ENCODE data around the gene ITGA11. TPM values are rescaled to one million over a fixed set of nuclear protein-coding genes. Genes with fewer than 3 reads are reported as not detected.

The ITGA11 gene
- total and polyA plus RNA-seq, 3 experiments from 2014 or later, result not detected

GRCh38 chr15:68262514-68263356 lies 169.2 kb downstream of the ITGA11 start:
- no peak for DNase-seq
- H3K4me3 ChIP-seq (ENCODE audit: low read length), result no peak overlapping the region
- H3K36me3 ChIP-seq (ENCODE audit: insufficient read depth, low read length), result no peaks in the 10 kb centered on the region
- ChIA-PET POLR2A (no interaction called here), CTCF (interaction anchor here (1.8 to 2.2 kb wide), 2 partner anchors 10 to 44 kb away, joined by 5 read pairs; no protein-coding TSS in a partner anchor)
- H3K4me3 Mint-ChIP-seq, result no peak overlapping the region
- H3K27me3 Mint-ChIP-seq, result peaks cover 13 to 40% of the 10 kb centered on the region in 2 donors
- no peak overlapping the region for H3K27ac ChIP-seq (ENCODE audit: low read depth, low read length)
- H3K36me3 Mint-ChIP-seq, result no peaks in the 10 kb centered on the region
- peaks cover 8% of the 10 kb centered on the region for H3K27me3 ChIP-seq (ENCODE audit: insufficient read depth, low read length, poor library complexity, severe bottlenecking)
- H3K9me3 ChIP-seq (ENCODE audit: low read length), result no peaks in the 10 kb centered on the region
- H3K27ac Mint-ChIP-seq, result no peak overlapping the region
- no peaks in the 10 kb centered on the region for H3K9me3 Mint-ChIP-seq
- no peaks in the 10 kb centered on the region for H3K4me1 ChIP-seq (ENCODE audit: insufficient read depth, low read length)
- H3K4me1 Mint-ChIP-seq, result no peaks in the 10 kb centered on the region

- CTCF ChIA-PET, result interaction anchor here (0.7 to 1.8 kb wide), 2 partner anchors 9 to 45 kb away, joined by 3 to 5 read pairs; no protein-coding TSS in a partner anchor
Observed at GRCh38 chr15:68261980-68262379, 170.0 kb downstream of the ITGA11 start.

GRCh38 chr15:68261241-68261640 lies 170.7 kb downstream of the ITGA11 start:
- H3K36me3 ChIP-seq (ENCODE audit: insufficient read depth, low read length), result no peaks in the 10 kb centered on the region
- Mint-ChIP-seq H3K27me3 (peaks cover 12 to 39% of the 10 kb centered on the region in 2 donors), H3K9me3 (no peaks in the 10 kb centered on the region), H3K27ac (peak overlapping the region in 1 of 8 donors; percentile 17), H3K4me3 (no peak overlapping the region), H3K36me3 (no peaks in the 10 kb centered on the region), H3K4me1 (peaks cover 0 to 8% (median 0%) of the 10 kb centered on the region in 3 donors)
- no peak overlapping the region for H3K27ac ChIP-seq (ENCODE audit: low read depth, low read length)
- H3K4me1 ChIP-seq (ENCODE audit: insufficient read depth, low read length), result no peaks in the 10 kb centered on the region
- ChIA-PET CTCF (interaction anchor here (0.7 kb wide), 1 partner anchor 9 kb away, joined by 3 read pairs; no protein-coding TSS in a partner anchor), POLR2A (no interaction called here)
- no peaks in the 10 kb centered on the region for H3K9me3 ChIP-seq (ENCODE audit: low read length)
- H3K4me3 ChIP-seq (ENCODE audit: low read length), result no peak overlapping the region
- H3K27me3 ChIP-seq (ENCODE audit: insufficient read depth, low read length, poor library complexity, severe bottlenecking), result peaks cover 8% of the 10 kb centered on the region
- no peak for DNase-seq

More at GRCh38 chr15:68261980-68262379, 170.0 kb downstream of the ITGA11 start:
- Histone ChIP-seq H3K4me3 (ENCODE audit: low read length) (no peak overlapping the region), H3K27ac (ENCODE audit: low read depth, low read length) (no peak overlapping the region), H3K27me3 (ENCODE audit: insufficient read depth, low read length, poor library complexity, severe bottlenecking) (peaks cover 8% of the 10 kb centered on the region), H3K36me3 (ENCODE audit: insufficient read depth, low read length) (no peaks in the 10 kb centered on the region), H3K9me3 (ENCODE audit: low read length) (no peaks in the 10 kb centered on the region), H3K4me1 (ENCODE audit: insufficient read depth, low read length) (no peaks in the 10 kb centered on the region)
- POLR2A ChIA-PET, result no interaction called here
- Mint-ChIP-seq H3K9me3 (no peaks in the 10 kb centered on the region), H3K4me3 (no peak overlapping the region), H3K27ac (no peak overlapping the region), H3K27me3 (peaks cover 10 to 39% of the 10 kb centered on the region in 2 donors), H3K4me1 (peaks cover 0 to 6% (median 0%) of the 10 kb centered on the region in 3 donors), H3K36me3 (no peaks in the 10 kb centered on the region)
- no peak for DNase-seq

- Histone ChIP-seq H3K4me3 (ENCODE audit: low read length) (no peak overlapping the region), H3K27me3 (ENCODE audit: insufficient read depth, low read length, poor library complexity, severe bottlenecking) (peaks cover 2% of the 10 kb centered on the region), H3K4me1 (ENCODE audit: insufficient read depth, low read length) (no peaks in the 10 kb centered on the region), H3K27ac (ENCODE audit: low read depth, low read length) (no peak overlapping the region), H3K9me3 (ENCODE audit: low read length) (no peaks in the 10 kb centered on the region), H3K36me3 (ENCODE audit: insufficient read depth, low read length) (no peaks in the 10 kb centered on the region)
- H3K9me3 Mint-ChIP-seq, result no peaks in the 10 kb centered on the region
- ChIA-PET POLR2A (no interaction called here), CTCF (interaction anchor here (1.1 to 1.5 kb wide), 2 partner anchors 47 to 396 kb away, joined by 3 to 4 read pairs; no protein-coding TSS in a partner anchor)
- peaks cover 0 to 8% (median 0%) of the 10 kb centered on the region in 3 donors for H3K4me1 Mint-ChIP-seq
- H3K27me3 Mint-ChIP-seq, result peaks cover 10 to 33% of the 10 kb centered on the region in 2 donors
- no peak for DNase-seq
- H3K36me3 Mint-ChIP-seq, result no peaks in the 10 kb centered on the region
- H3K4me3 Mint-ChIP-seq, result no peak overlapping the region
- H3K27ac Mint-ChIP-seq, result no peak overlapping the region
Observed at GRCh38 chr15:68259883-68260282, 172.1 kb downstream of the ITGA11 start.

- peak in 1 of 5 donors; percentile 21 for DNase-seq
- Histone ChIP-seq H3K27ac (ENCODE audit: low read depth, low read length) (no peak overlapping the region), H3K4me1 (ENCODE audit: insufficient read depth, low read length) (no peaks in the 10 kb centered on the region), H3K4me3 (ENCODE audit: low read length) (no peak overlapping the region), H3K27me3 (ENCODE audit: insufficient read depth, low read length, poor library complexity, severe bottlenecking) (no peaks in the 10 kb centered on the region), H3K36me3 (ENCODE audit: insufficient read depth, low read length) (no peaks in the 10 kb centered on the region), H3K9me3 (ENCODE audit: low read length) (no peaks in the 10 kb centered on the region)
- no peaks in the 10 kb centered on the region for H3K36me3 Mint-ChIP-seq
- peaks cover 0 to 8% (median 0%) of the 10 kb centered on the region in 3 donors for H3K4me1 Mint-ChIP-seq
- H3K4me3 Mint-ChIP-seq, result no peak overlapping the region
- ChIA-PET POLR2A (no interaction called here), CTCF (interaction anchor here (1.1 to 1.5 kb wide), 2 partner anchors 48 to 395 kb away, joined by 3 to 4 read pairs; no protein-coding TSS in a partner anchor)
- peak overlapping the region in 1 of 8 donors; percentile 9 for H3K27ac Mint-ChIP-seq
- no peaks in the 10 kb centered on the region for H3K9me3 Mint-ChIP-seq
- H3K27me3 Mint-ChIP-seq, result peaks cover 10 to 21% of the 10 kb centered on the region in 2 donors
Observed at GRCh38 chr15:68258692-68259091, 173.3 kb downstream of the ITGA11 start.

GRCh38 chr15:68256675-68257450 lies 175.1 kb downstream of the ITGA11 start:
- Mint-ChIP-seq H3K27ac (no peak overlapping the region), H3K4me3 (peak overlapping the region; percentile 4 to 71 (median 64)), H3K27me3 (peaks cover 5 to 10% of the 10 kb centered on the region in 2 donors), H3K36me3 (no peaks in the 10 kb centered on the region), H3K4me1 (peaks cover 0 to 8% (median 0%) of the 10 kb centered on the region in 3 donors), H3K9me3 (no peaks in the 10 kb centered on the region)
- peak in 4 of 5 donors; percentile 14 to 62 (median 38) for DNase-seq
- peak overlapping the region; percentile 37 for H3K4me3 ChIP-seq (ENCODE audit: low read length)
- H3K27me3 ChIP-seq (ENCODE audit: insufficient read depth, low read length, poor library complexity, severe bottlenecking), result no peaks in the 10 kb centered on the region
- no peak overlapping the region for H3K27ac ChIP-seq (ENCODE audit: low read depth, low read length)
- CTCF ChIA-PET, result no interaction called here
- POLR2A ChIA-PET, result no interaction called here
- no peaks in the 10 kb centered on the region for H3K9me3 ChIP-seq (ENCODE audit: low read length)
- H3K36me3 ChIP-seq (ENCODE audit: insufficient read depth, low read length), result no peaks in the 10 kb centered on the region
- H3K4me1 ChIP-seq (ENCODE audit: insufficient read depth, low read length), result no peaks in the 10 kb centered on the region

GRCh38 chr15:68252925-68253534 lies 178.9 kb downstream of the ITGA11 start:
- Mint-ChIP-seq H3K4me3 (no peak overlapping the region), H3K9me3 (no peaks in the 10 kb centered on the region), H3K4me1 (peaks cover 0 to 8% (median 0%) of the 10 kb centered on the region in 3 donors), H3K27me3 (peaks cover 8 to 15% of the 10 kb centered on the region in 2 donors), H3K36me3 (no peaks in the 10 kb centered on the region), H3K27ac (no peak overlapping the region)
- H3K27me3 ChIP-seq (ENCODE audit: insufficient read depth, low read length, poor library complexity, severe bottlenecking), result no peaks in the 10 kb centered on the region
- H3K4me3 ChIP-seq (ENCODE audit: low read length), result no peak overlapping the region
- POLR2A ChIA-PET, result interaction anchor here (0.9 to 1.0 kb wide), 2 partner anchors 24 to 126 kb away, joined by 3 to 7 read pairs; partner anchors contain the start of gene FEM1B
- no peaks in the 10 kb centered on the region for H3K4me1 ChIP-seq (ENCODE audit: insufficient read depth, low read length)
- peak in 3 of 5 donors; percentile 32 to 59 (median 56) for DNase-seq
- no peak overlapping the region for H3K27ac ChIP-seq (ENCODE audit: low read depth, low read length)
- CTCF ChIA-PET, result interaction anchor here (0.6 to 2.2 kb wide), 21 partner anchors 8 to 421 kb away, joined by 3 to 19 read pairs (median 4); partner anchors contain the start of genes CLN6 and FEM1B
- H3K9me3 ChIP-seq (ENCODE audit: low read length), result no peaks in the 10 kb centered on the region
- no peaks in the 10 kb centered on the region for H3K36me3 ChIP-seq (ENCODE audit: insufficient read depth, low read length)
